ENCODE results near the gene SPOCK1. TPM values are rescaled to one million over a fixed set of nuclear protein-coding genes. Genes with fewer than 3 reads are reported as not detected.
"Not testable (repeated sequence)": the region's sequence is repeated elsewhere in the genome, so short reads cannot be mapped to it uniquely, and the experiment has no call there.

Gene SPOCK1
- total RNA-seq, 1 donor from 2014 or later: 28.6 TPM

GRCh38 chr5:136979131-136979530 lies 520.0 kb downstream of the SPOCK1 start:
- Histone ChIP-seq H3K4me1 (peaks cover under 1% of the 10 kb centered on the region), H3K27me3 (ENCODE audit: low read depth) (no peaks in the 10 kb centered on the region), H3K4me3 (no peak overlapping the region), H3K27ac (replicated peaks) (no peak overlapping the region), H3K9me3 (replicated peaks) (no peaks in the 10 kb centered on the region), H3K36me3 (no peaks in the 10 kb centered on the region)
- no peak for DNase-seq
- intact Hi-C loops (cut with micrococcal nuclease): no loop called here
- no peak for TF ChIP-seq CTCF (IDR thresholded peaks at IDR 0.05; ENCODE audit: borderline replicate concordance)

- intact Hi-C loops (cut with micrococcal nuclease): no loop called here
- H3K4me3 ChIP-seq: no peak overlapping the region
- H3K36me3 ChIP-seq: no peaks in the 10 kb centered on the region
- H3K27ac ChIP-seq (replicated peaks): no peak overlapping the region
- DNase-seq: no peak
- H3K4me1 ChIP-seq: no peaks in the 10 kb centered on the region
- peaks cover 25% of the 10 kb centered on the region for H3K9me3 ChIP-seq (replicated peaks)
- TF ChIP-seq CTCF (IDR thresholded peaks at IDR 0.05; ENCODE audit: borderline replicate concordance): no peak
- no peaks in the 10 kb centered on the region for H3K27me3 ChIP-seq (ENCODE audit: low read depth)
These were observed 535.6 kb downstream of the SPOCK1 start for GRCh38 chr5:136963504-136963903.

- Histone ChIP-seq H3K9me3 (replicated peaks) (peaks cover 26% of the 10 kb centered on the region), H3K27ac (replicated peaks) (no peak overlapping the region), H3K36me3 (no peaks in the 10 kb centered on the region), H3K27me3 (ENCODE audit: low read depth) (peaks cover 5% of the 10 kb centered on the region), H3K4me3 (no peak overlapping the region), H3K4me1 (no peaks in the 10 kb centered on the region)
- intact Hi-C loops (cut with micrococcal nuclease): no loop called here
- DNase-seq: no peak
- no peak for TF ChIP-seq CTCF (IDR thresholded peaks at IDR 0.05; ENCODE audit: borderline replicate concordance)
These were observed 541.7 kb downstream of the SPOCK1 start for GRCh38 chr5:136957428-136957827.

GRCh38 chr5:136954142-136954541 lies 545.0 kb downstream of the SPOCK1 start:
- DNase-seq; H3K4me3 ChIP-seq; H3K27ac ChIP-seq (replicated peaks); H3K36me3 ChIP-seq; H3K4me1 ChIP-seq; H3K27me3 ChIP-seq (ENCODE audit: low read depth); intact Hi-C loops (cut with micrococcal nuclease): not testable (repeated sequence)
- peaks cover 27% of the 10 kb centered on the region for H3K9me3 ChIP-seq (replicated peaks)

- H3K27me3 ChIP-seq (ENCODE audit: low read depth); H3K4me3 ChIP-seq; H3K27ac ChIP-seq (replicated peaks); H3K36me3 ChIP-seq; H3K4me1 ChIP-seq; intact Hi-C loops (cut with micrococcal nuclease); DNase-seq: not testable (repeated sequence)
- peaks cover 32% of the 10 kb centered on the region for H3K9me3 ChIP-seq (replicated peaks)
These were observed 545.6 kb downstream of the SPOCK1 start for GRCh38 chr5:136953346-136954069.

- H3K4me1 ChIP-seq: no peaks in the 10 kb centered on the region
- no peak for DNase-seq
- peaks cover 16% of the 10 kb centered on the region for H3K9me3 ChIP-seq (replicated peaks)
- intact Hi-C loops (cut with micrococcal nuclease): no loop called here
- H3K27ac ChIP-seq (replicated peaks): no peak overlapping the region
- no peaks in the 10 kb centered on the region for H3K27me3 ChIP-seq (ENCODE audit: low read depth)
- H3K4me3 ChIP-seq: no peak overlapping the region
- TF ChIP-seq CTCF (IDR thresholded peaks at IDR 0.05; ENCODE audit: borderline replicate concordance): no peak
- H3K36me3 ChIP-seq: no peaks in the 10 kb centered on the region
These were observed 571.6 kb downstream of the SPOCK1 start for GRCh38 chr5:136927571-136927970.

Measured in left ventricle myocardium inferior (tissue), 1 donor.